HG02870 (cell line): Measurements from ENCODE around the gene JAGN1.
"Not testable (repeated sequence)": the region's sequence is repeated elsewhere in the genome, so short reads cannot be mapped to it uniquely, and the experiment has no call there.

Source experiments
- ATAC-seq: cut with Tn5 transposase; IDR thresholded peaks from one replicate; pipeline ENCODE4 v1.9.1; 2021; ENCODE audit warnings: mild to moderate bottlenecking, moderate library complexity; ENCODE audit not compliant: unreplicated experiment

JAGN1 gene

DNA sequence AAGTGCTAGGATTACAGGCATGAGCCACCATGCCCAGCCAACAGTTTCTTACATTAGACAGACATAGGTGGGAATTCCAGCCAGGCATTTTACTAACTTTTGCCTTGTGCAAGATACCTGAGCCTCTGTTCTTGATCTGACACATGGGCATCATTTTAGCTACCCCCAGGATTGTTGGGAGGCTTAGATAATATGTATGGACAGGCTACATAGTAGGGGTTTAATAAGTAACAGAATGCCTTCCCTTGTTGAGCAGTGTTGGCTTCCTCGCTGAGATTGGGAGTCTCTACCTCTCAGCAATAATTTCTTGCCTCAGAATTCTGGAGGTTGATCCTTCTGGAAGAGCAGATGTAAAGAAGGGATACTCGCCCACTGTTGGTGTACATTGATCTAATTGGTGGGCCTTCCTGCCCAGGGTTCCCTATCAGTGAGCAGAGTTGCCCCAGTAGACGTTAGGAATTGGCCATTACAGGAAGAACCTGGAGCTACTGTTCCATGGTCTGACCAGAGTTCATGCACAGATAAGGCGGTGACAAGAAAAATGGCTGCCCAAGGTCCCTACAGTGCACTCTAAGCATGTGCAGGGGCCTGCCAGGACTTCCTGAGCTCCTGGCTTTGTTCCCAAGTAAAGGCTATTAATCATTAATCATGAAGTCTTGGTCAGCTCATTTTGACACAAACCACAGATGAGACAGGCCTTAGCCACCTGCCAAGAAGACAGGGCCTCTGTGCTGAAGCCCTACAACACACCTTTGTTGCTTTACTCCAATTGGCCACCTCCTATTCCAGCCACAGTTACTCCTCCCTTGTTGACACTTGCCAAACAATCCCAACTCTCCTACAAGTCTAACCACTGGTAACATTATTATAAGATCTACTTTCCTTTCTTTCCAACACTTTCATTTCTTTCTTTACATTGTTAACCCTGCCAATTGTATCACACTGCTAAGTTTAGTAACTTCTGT, 7.3 kb downstream of the JAGN1 start:
- no peak for ATAC-seq

DNA sequence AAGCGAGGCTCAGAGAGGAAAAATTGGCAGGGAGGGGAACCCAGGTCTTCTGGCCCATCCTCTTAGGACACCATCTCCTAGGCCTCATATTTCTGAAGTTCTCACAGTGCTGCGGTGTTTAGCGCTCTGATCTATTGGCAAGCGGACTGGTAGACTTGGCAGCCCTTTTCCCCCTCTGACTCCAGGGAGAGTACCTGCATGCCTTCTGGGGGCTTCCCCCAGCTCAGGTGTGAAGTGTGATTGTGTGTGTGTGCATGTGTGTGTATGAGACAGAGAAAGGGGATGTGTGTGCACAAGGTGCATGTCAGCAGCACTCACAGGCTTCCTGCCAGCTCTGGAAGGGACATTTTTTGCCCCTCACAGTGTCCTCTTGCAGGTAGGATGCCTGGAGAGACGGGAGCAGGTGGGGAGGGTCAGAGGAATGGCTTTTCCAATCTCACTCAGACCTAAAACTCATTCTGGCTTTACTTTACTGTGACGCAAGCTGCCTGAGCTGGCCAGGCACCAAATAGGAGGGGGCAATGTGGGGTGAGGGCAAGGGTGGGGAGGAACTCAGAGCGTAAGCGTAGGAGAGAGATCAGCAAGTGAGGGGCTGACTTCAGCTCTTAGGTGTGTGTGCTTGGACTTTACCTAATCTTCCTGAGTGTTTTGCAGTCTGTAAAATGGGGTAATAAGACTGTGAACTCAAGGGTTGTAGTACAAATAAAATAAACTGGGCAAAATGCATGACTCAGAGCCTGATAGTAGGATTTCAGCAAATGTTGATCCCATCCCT, 8.2 kb downstream of the JAGN1 start:
- ATAC-seq: no peak

- ATAC-seq: no peak
Observed at GRCh38 chr3:9899289-9899791, 8.9 kb downstream of the JAGN1 start.

GRCh38 chr3:9900965-9901415, 10.6 kb downstream of the JAGN1 start:
- not testable (repeated sequence) for ATAC-seq

- ATAC-seq: no peak
Observed at GRCh38 chr3:9901967-9902366, 11.6 kb downstream of the JAGN1 start.

GRCh38 chr3:9902372-9903237, 12.2 kb downstream of the JAGN1 start, which contains the start of gene IL17RE:
Gene IL17RE (plus strand): TSS chr3:9902848. CDS start chr3:9902933, 85 bp downstream.
- ATAC-seq: no peak

DNA sequence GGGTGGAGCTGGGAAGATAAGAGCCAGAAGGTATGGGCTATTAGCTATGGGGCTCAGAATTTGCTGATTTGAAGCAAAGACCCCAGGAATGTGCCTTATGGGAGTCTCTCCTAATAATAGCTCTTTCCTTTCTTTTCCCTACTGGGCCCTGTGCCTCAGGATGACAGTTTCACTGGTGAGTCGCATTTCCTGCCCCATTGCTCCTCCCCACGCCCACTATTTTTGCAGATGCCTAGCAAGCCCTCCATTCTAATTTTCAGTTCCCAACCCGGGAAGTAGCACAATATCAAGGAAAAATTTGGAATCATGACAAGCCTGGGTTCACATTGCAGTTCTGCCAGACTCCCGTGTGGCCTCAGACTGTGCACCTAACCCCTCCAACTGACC, 12.8 kb downstream of the JAGN1 start:
- ATAC-seq: no peak

DNA sequence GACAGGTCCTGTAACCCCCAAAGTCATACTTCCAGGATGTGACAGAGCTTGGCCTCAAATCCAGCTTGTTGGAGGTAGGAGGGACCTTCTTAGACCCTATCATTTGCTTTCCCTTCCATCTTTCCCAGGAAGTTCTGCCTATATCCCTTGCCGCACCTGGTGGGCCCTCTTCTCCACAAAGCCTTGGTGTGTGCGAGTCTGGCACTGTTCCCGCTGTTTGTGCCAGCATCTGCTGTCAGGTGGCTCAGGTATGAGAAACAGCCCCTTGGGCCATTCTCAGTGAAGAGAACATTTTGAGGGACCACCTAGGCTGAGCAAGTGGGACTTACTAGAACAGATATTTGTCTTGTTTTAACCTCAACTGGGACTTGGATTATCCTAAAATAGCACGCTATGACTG, 13.5 kb downstream of the JAGN1 start:
- no peak for ATAC-seq

DNA sequence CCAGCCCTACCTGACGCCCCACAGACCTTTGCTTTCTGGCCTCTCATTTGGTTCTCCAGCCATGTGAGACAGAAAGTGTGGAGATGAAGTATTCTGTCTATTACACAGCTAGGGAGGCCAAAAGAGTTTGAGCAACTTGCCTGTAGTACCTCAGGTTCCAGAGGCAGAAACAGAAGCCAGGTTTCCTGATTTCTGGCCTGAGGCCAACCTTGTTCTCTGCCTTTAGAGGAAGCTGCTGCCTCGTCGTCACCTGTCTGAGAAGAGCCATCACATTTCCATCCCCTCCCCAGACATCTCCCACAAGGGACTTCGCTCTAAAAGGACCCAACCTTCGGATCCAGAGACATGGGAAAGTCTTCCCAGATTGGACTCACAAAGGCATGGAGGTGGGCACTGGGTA, 16.1 kb downstream of the JAGN1 start:
- no peak for ATAC-seq

DNA sequence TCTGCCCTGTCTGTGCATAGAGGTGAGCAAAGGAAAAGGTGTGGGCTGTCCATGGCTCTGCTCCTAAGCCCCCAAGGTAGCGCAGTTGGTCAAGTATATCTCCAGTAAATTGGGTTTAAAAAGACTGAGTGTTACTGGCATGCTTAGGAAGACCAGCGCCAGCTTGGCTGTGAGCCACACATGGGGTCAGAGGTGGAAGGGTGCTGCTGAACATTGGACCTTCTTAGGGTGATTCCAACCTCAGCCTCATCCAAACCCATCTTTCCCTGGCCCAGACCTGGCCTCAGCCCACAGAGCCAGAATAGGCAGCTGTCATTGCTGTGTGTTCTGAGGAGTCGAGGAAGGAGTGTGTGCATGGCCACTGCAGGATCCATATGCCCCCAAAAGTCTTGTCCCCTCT, 17.9 kb downstream of the JAGN1 start:
- no peak for ATAC-seq

GRCh38 chr3:9909221-9910013, 19.0 kb downstream of the JAGN1 start:
- no peak for ATAC-seq

DNA sequence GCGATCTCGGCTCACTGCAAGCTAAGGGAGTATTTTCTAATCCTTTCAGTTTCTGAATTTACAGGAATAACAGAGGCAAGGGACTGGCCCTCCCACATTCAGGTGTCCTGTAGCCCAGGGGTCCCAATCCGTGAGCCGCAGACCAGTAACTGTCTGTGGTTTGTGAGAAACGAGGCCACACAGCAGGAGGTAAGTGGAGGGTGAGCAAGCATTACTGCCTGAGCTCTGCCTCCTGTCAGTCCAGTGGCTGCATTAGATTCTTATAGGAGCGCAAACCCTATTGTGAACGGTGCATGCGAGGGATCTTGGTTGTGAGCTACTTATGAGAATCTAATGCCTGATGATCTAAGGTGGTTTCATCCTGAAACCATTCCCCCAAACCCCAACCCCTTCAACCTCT, 21.5 kb downstream of the JAGN1 start:
- ATAC-seq: no peak

DNA sequence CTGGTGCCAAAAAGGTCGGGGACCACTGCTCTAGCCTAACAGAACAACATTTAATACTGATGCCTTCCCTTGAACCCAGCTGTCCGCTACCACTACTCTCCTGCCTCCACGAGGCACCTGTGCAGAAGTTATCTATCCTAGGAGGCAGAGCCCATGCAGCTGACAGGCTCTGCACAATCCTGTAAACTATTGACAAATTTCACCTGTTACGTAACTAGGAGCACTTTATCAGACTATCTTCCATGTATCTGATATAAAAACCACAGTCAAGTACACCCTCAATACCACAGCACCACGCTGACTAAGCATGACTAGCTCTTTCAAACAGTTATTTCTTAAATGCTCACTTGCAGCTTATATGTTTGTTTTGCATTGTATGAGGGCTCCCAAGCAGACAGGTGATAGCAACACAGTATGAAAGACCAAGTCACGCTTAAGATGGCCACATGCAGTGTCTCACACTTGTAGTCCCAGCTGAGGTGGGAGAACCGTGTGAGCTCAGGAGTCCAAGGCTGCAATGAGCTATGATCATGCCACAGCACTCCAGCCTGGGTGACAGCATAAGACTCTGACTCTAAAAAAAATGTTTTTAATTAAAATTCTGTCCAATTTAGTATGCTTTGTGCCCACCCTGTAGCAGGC, 22.0 kb downstream of the JAGN1 start:
- no peak for ATAC-seq

- no peak for ATAC-seq
Observed at GRCh38 chr3:9913601-9914000, 23.2 kb downstream of the JAGN1 start.

GRCh38 chr3:9914011-9914410, 23.6 kb downstream of the JAGN1 start:
- ATAC-seq: no peak

GRCh38 chr3:9914559-9915253, 24.3 kb downstream of the JAGN1 start:
- ATAC-seq: no peak

- ATAC-seq: no peak
Observed at GRCh38 chr3:9915254-9916141, 25.1 kb downstream of the JAGN1 start.

GRCh38 chr3:9916346-9916733, 25.9 kb downstream of the JAGN1 start:
- no peak for ATAC-seq
